Adrenal gland (tissue), 12 donors: ENCODE results near the gene SPRED2. TPM values are rescaled to one million over a fixed set of nuclear protein-coding genes. Genes with fewer than 3 reads are reported as not detected.

Experiments
- DNase-seq, 7 donors: peaks; one replicate each; pipeline ENCODE4 v3.0.0-alpha.2; 2019 to 2020
- H3K27ac ChIP-seq, 5 donors: fragments of 200-600 bp; sonication (generic) in 4 of 5; 1 replicate in 3 of 5; 2 replicates in 2 of 5; pipeline versions ENCODE4 v1.5.1 to v1.8.0; 2016 to 2020; ENCODE audit warnings: mild to moderate bottlenecking in 1 of 5
- H3K27me3 ChIP-seq: fragments of 200-600 bp; 2 replicates; pipeline ENCODE4 v1.8.0; 2021
- H3K36me3 ChIP-seq, 2 donors: fragments of 200-600 bp; replicated peaks in 1 of 2; 1 replicate in 1 of 2; 2 replicates in 1 of 2; pipeline versions ENCODE4 v1.5.1 to v1.8.0; 2018 to 2022
- H3K4me1 ChIP-seq, 2 donors: fragments of 200-600 bp; replicated peaks in 1 of 2; 1 replicate in 1 of 2; 2 replicates in 1 of 2; pipeline versions ENCODE4 v1.5.1 to v1.8.0; 2018 to 2021
- H3K4me3 ChIP-seq, 4 donors: fragments of 200-600 bp; sonication (generic) in 3 of 4; one replicate each; pipeline ENCODE4 v1.5.1; 2016 to 2018
- H3K9me3 ChIP-seq, 3 donors: fragments of 200-600 bp; sonication (generic) in 1 of 3; replicated peaks in 1 of 3; 1 replicate in 2 of 3; 2 replicates in 1 of 3; pipeline versions ENCODE4 v1.5.1 to v1.8.0; 2016 to 2021
- POLR2A ChIP-seq, 2 donors: fragments of 450-650 bp; IDR thresholded peaks; one replicate each; pipeline ENCODE4 v1.6.1; 2017; ENCODE audit warnings: antibody characterized with exemption in 2 of 2, mild to moderate bottlenecking in 2 of 2, moderate library complexity in 1 of 2
- WGBS, 4 donors: extraction: QIAGEN DNeasy Blood & Tissue Kit in 2 of 4; methylation state at CpG; one replicate each; pipeline versions ENCODE4 v1.1.5 to v1.1.7; 2013 to 2017; 5-methylcytosine and 5-hydroxymethylcytosine counted together
- intact Hi-C, 2 donors: fragments of 100-400 bp; cut with DNase I; formaldehyde crosslinking; loops; one replicate each; pipeline versions ENCODE4 v1.14.1 to v1.15.0; 2022 to 2023
- polyA plus RNA-seq, 3 donors: library from polyadenylated mRNA; stranded (reverse); fragments of 200-250 nt in 2 of 3; fragments of 350-450 nt in 1 of 3; fragmentation: Illumina TruSeq in 1 of 3; extraction: RNeasy Lipid Tissue Mini Kit (QIAGEN cat#74804) in 1 of 3; gene quantifications; one replicate each; pipeline ENCODE4 v1.2.3, GENCODE V29; 2013 to 2014
- total RNA-seq, 9 donors: library from RNA; depleted of rRNA in 4 of 9; stranded (reverse); fragments of >200 nt in 4 of 9; fragments of 120-200 nt in 1 of 9; fragmentation: NEBNext Ultra II Directional in 1 of 9; extraction: Animal tissue kit (Norgen Biotek cat#: 25700) in 1 of 9; gene quantifications; one replicate each; pipeline versions ENCODE4 v1.1.0 to v1.2.4, GENCODE V29; 2013 to 2023
- TF ChIP-seq, protein P1 (sequence below), 6 experiments: fragments of 450-650 bp in 4 of 6; fragments of 200-600 bp in 2 of 6; sonication (generic) in 1 of 6; IDR thresholded peaks; 1 replicate in 5 of 6; 2 replicates in 1 of 6; pipeline versions ENCODE4 v1.5.1 to v1.8.0; 2016 to 2021; ENCODE audit warnings: antibody characterized with exemption in 6 of 6, mild to moderate bottlenecking in 2 of 6, moderate library complexity in 1 of 6
- donor health status: healthy with polysubstance abuse.
- donor health status: Bipolar disorder and iron deficiency.
- donor health status: DM: yes; HTN: yes; CAD: no.
- donor health status: DM: no; HTN: no; CAD: no.
- donor health status: DM: no; HTN: no; CAD: no.
- donor health status: DM: yes; HTN: yes; CAD: no.

Gene SPRED2
- total and polyA plus RNA-seq, 12 donors, result 5.2 to 28.4 (median 16.0) TPM

DNA sequence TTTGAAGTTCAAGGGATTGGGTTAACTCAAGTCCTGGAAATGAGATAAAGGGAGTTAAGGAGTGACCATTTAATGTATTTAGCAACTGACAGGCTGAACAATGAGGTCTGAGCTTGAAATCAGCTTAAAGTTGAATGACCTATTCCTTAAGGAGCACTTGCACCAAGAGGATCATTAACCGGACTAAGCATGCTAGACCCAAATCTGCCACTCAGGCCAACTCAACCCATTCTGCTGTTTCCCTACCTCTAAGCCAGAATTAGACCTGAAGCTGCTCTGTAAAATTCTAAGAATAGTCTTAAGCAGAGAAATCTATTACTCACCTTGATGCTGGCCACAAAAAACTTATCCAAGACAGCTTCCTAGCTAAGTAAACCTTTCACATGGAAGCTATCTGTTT, 59.8 kb downstream of the SPRED2 start:
- no peak for TF ChIP-seq POLR2A (IDR thresholded peaks at IDR 0.05)
- TF ChIP-seq, protein P1, sequence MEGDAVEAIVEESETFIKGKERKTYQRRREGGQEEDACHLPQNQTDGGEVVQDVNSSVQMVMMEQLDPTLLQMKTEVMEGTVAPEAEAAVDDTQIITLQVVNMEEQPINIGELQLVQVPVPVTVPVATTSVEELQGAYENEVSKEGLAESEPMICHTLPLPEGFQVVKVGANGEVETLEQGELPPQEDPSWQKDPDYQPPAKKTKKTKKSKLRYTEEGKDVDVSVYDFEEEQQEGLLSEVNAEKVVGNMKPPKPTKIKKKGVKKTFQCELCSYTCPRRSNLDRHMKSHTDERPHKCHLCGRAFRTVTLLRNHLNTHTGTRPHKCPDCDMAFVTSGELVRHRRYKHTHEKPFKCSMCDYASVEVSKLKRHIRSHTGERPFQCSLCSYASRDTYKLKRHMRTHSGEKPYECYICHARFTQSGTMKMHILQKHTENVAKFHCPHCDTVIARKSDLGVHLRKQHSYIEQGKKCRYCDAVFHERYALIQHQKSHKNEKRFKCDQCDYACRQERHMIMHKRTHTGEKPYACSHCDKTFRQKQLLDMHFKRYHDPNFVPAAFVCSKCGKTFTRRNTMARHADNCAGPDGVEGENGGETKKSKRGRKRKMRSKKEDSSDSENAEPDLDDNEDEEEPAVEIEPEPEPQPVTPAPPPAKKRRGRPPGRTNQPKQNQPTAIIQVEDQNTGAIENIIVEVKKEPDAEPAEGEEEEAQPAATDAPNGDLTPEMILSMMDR (IDR thresholded peaks at IDR 0.05), result no peak
- no peak overlapping the region for H3K27ac ChIP-seq

DNA sequence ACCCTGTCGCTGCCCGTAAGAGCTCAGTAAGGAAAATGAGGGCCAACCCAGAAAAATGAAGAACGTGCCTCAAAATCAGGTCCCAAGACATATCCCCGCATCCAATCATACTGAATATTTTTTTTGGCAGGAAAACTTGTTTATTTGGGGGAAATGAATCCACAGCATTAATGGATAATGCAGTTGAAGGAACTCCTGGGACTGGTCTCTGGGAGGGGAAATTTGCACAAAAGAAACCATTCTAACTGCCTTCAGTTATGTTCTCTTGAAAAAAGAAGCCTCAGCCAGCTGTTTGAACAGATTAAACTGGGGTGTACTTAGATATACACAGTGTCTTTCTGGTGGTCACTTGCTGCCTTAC, 61.3 kb downstream of the SPRED2 start:
- no peaks in the 10 kb centered on the region for H3K27me3 ChIP-seq
- no peak overlapping the region for H3K27ac ChIP-seq
- WGBS, 4 donors, result 64 to 88% (median 76%) methylated on average over 4 of the region's 4 CpGs
- no peaks in the 10 kb centered on the region for H3K36me3 ChIP-seq
- no peak for DNase-seq
- H3K9me3 ChIP-seq, result no peaks in the 10 kb centered on the region
- no peak overlapping the region for H3K4me3 ChIP-seq
- H3K4me1 ChIP-seq, result peaks cover 0 to 19% of the 10 kb centered on the region in 2 donors
- intact Hi-C loops, result no loop called here
- TF ChIP-seq POLR2A (IDR thresholded peaks at IDR 0.05), result no peak
- TF ChIP-seq, protein P1 (IDR thresholded peaks at IDR 0.05), result no peak

More for the DNA sequence above, 59.8 kb downstream of the SPRED2 start:
- Histone ChIP-seq H3K4me3 (no peak overlapping the region), H3K4me1 (peaks cover 0 to 7% of the 10 kb centered on the region in 2 donors), H3K9me3 (no peaks in the 10 kb centered on the region), H3K27me3 (no peaks in the 10 kb centered on the region), H3K36me3 (no peaks in the 10 kb centered on the region)
- 73 to 100% (median 94%) methylated on average over 1 of the region's 1 CpG for WGBS, 4 donors
- no peak for DNase-seq
- intact Hi-C loops, result no loop called here

DNA sequence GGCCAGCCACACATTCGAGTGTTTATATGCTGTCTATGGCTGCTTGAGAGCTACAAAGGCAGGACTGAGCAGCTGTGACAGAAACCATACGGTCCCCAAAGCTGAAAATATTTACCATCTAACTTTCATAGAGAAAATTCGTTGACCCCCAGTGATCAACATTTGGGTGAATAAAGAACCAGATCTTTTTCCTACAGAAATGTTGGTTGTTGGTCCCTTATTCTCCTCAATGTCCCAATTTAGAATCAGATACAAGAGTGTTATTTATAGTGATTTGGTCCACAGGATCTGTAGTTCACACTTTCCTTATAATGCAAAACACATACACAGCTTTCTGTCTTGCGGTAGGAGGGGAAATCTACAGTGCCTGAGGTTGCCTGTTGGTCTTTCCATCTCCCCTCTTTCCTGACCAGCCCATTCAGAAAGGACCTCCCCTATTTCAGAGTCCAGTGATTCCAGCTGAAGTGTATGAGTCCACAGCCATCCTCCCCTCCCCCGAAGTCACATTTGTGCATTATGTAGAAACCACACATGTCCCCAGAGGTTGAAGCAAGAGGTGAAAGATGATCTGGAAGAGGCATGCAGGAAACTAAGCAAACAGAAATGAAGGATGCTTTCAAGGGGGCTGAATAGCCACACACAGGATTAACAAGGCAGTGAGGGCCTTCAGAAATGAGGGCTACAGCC, 61.9 kb downstream of the SPRED2 start:
- TF ChIP-seq, protein P1 (IDR thresholded peaks at IDR 0.05), result no peak
- TF ChIP-seq POLR2A (IDR thresholded peaks at IDR 0.05), result no peak
- Histone ChIP-seq H3K4me1 (peaks cover 0 to 24% of the 10 kb centered on the region in 2 donors), H3K9me3 (no peaks in the 10 kb centered on the region), H3K4me3 (no peak overlapping the region), H3K36me3 (no peaks in the 10 kb centered on the region), H3K27me3 (no peaks in the 10 kb centered on the region), H3K27ac (no peak overlapping the region)
- intact Hi-C loops, result no loop called here
- WGBS, 4 donors, result 81 to 89% (median 85%) methylated on average over 5 of the region's 5 CpGs
- DNase-seq, result no peak

DNA sequence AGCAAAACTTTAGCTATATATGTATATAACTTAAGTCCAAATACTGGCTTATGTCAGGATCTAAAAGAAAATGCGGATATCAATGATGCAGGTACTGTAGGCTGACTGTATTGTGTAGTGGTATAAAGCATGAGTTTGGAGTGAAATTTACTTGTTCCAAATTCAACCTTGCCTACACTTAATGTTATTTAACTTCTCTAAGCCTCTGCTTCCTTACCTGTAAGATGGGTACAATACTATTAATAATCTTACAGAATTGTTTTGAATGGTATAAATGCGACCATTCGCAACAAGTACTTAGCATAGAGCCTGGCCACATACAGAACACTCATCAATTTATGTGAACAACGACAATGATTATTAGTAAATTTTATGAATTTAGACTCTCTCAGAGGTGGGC, 62.4 kb downstream of the SPRED2 start:
- Histone ChIP-seq H3K9me3 (no peaks in the 10 kb centered on the region), H3K27ac (no peak overlapping the region), H3K36me3 (no peaks in the 10 kb centered on the region), H3K4me3 (no peak overlapping the region), H3K4me1 (peaks cover 0 to 29% of the 10 kb centered on the region in 2 donors), H3K27me3 (no peaks in the 10 kb centered on the region)
- intact Hi-C loops, result no loop called here
- 73 to 96% (median 85%) methylated on average over 4 of the region's 4 CpGs for WGBS, 4 donors
- DNase-seq, result no peak
- TF ChIP-seq POLR2A (IDR thresholded peaks at IDR 0.05), result no peak
- TF ChIP-seq, protein P1 (IDR thresholded peaks at IDR 0.05), result no peak
